Omental fat pad (tissue), 4 donors: Measurements from ENCODE around the gene TCP11. TPM values are rescaled to one million over a fixed set of nuclear protein-coding genes. Genes with fewer than 3 reads are reported as not detected.

ENCODE experiments used
- ATAC-seq: fragments of 150-250 bp; one replicate; pipeline ENCODE4 v1.9.1; 2016; ENCODE audit warnings: mild to moderate bottlenecking, moderate library complexity; ENCODE audit not compliant: low FRiP score
- DNase-seq: peaks from one replicate; pipeline ENCODE4 v3.0.0-alpha.2; 2019; ENCODE audit warnings: low spot score
- total RNA-seq, 4 donors: library from RNA; depleted of rRNA; stranded (reverse); fragments of >200 nt; gene quantifications; one replicate each; pipeline ENCODE4 v1.1.0, GENCODE V29; 2016
- TF ChIP-seq, protein P1 (sequence below), 3 donors: fragments of 450-650 bp; IDR thresholded peaks; one replicate each; pipeline ENCODE4 v1.5.1; 2016 to 2017; ENCODE audit warnings: antibody characterized with exemption in 3 of 3, mild to moderate bottlenecking in 3 of 3, moderate library complexity in 2 of 3

Gene TCP11
- total RNA-seq, 4 donors from 2014 or later = not detected

DNA sequence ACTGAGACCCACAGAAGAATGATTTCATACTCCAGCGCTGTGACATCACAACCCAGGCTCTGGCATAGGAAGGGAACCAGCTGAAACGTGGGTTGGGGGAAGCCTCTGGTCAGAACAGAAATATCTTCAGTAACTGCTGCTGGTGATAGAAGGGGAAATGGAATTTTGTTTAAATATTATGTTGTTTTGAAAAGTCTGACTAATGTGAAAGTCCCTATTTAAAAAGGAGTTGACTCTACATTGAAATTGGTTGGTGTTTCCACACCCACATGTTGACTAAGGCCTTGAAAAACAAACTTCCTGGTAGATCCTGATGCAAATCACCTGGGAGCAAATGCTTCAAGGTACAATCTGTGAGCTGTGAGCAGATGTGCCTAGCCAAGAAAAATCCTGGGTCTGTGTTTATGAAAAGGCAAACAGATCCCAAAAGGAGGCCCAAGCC, 24.5 kb upstream of the TCP11 start:
- TF ChIP-seq, protein P1, sequence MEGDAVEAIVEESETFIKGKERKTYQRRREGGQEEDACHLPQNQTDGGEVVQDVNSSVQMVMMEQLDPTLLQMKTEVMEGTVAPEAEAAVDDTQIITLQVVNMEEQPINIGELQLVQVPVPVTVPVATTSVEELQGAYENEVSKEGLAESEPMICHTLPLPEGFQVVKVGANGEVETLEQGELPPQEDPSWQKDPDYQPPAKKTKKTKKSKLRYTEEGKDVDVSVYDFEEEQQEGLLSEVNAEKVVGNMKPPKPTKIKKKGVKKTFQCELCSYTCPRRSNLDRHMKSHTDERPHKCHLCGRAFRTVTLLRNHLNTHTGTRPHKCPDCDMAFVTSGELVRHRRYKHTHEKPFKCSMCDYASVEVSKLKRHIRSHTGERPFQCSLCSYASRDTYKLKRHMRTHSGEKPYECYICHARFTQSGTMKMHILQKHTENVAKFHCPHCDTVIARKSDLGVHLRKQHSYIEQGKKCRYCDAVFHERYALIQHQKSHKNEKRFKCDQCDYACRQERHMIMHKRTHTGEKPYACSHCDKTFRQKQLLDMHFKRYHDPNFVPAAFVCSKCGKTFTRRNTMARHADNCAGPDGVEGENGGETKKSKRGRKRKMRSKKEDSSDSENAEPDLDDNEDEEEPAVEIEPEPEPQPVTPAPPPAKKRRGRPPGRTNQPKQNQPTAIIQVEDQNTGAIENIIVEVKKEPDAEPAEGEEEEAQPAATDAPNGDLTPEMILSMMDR (IDR thresholded peaks at IDR 0.05) = no peak
- DNase-seq (no peak), ATAC-seq (no peak)

DNA sequence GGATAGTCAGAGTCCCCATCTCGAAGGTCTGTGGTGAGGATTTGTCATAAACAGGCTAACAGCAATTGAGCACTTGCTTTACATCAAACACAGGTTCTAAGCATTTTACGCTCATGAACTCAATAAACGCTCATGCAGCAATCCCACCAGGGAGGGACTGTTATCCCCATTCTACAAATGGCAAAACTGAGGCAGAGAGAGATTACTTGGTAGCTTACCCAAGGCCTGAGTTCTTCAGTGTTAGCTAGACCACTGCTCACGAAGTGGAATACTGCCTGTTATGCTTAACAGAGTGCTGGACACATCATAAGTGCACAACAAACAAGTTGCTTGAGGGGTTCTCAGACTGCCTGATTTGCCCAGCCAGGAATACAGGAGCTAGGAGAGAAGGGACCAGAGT, 23.7 kb upstream of the TCP11 start:
- TF ChIP-seq, protein P1 (IDR thresholded peaks at IDR 0.05) = no peak
- DNase-seq (no peak), ATAC-seq (no peak)

DNA sequence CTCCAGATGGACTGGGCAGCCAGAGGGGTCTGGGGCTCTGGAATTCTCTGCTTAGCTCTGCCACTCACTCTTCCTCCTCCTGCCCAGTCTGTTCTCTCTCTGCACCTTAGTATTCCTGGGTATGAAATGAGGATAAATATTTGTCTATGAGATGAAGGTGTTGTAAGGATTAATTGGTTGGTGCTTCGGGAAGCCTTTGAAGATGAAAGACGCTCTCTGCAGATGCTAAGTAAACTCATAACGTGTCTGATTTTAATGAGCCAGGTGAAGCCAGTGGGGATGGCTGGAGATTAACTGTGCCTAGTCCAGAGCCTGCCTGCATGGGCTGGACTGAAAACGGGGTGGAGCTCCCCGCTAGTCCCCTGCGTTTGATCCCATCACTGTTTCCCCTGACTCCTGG, 23.1 kb upstream of the TCP11 start:
- ATAC-seq (no peak), DNase-seq (no peak)
- TF ChIP-seq, protein P1 (IDR thresholded peaks at IDR 0.05) = no peak

DNA sequence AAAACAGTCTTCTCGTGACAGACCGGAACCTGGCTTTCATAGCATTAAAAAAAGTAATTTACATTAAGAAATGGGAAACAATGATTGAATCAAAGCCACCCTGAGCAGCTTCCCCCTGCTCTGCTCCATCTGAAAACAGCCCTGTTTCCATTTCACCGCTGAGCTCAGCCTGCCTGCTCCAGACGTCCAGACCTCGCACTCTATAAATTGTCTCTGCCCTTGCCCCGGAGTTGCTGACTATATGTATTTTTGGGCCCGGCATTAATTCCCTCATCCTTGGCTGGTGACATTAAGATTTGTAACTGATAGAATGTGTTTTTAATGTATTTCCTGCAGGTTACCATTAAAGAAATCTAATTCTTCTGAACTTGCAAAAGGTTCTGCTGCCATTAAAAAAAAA, 22.7 kb upstream of the TCP11 start:
- no peak for ATAC-seq
- DNase-seq = no peak
- TF ChIP-seq, protein P1 (IDR thresholded peaks at IDR 0.05) = no peak

DNA sequence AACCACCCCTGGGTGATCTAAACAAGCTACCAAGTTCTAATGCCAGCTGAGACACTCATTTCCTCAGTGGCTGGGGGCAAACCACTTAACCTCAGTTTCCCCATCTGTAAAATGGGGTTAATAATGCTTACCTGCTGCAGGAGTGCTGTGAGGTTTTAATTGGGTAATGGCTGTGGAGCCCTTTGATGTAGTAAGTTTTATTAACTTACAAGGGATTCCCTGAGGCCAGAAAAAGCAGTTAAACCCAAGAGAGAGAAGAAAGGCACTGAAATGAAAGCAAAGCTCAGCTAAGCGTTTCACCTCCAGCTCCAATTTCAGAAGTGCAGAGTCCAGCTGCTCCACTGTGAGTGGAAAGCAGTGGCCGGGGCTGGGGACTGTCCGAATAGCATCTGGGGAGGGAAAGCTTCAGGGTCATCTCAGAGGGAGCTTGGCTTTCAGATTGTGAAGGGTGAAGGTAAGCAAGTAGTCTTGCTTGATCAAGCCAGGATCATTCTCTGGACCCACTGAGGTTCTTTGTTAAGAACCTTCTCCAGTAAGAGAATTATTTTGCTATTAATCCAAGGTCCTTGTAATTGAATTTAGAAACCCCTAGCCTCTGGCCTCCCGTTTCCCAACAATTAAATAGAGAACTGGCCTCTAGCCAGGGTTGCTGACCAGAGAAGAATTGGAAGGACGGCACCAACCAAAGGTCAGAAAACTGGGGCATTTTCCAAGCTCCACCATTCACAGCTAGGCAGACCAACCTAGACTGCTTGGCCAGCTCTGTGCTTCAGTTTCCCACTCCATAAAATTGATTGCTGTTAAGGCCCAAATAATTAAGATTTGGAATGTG, 20.9 kb upstream of the TCP11 start:
- no peak for DNase-seq
- TF ChIP-seq, protein P1 (IDR thresholded peaks at IDR 0.05) = no peak
- ATAC-seq = no peak

DNA sequence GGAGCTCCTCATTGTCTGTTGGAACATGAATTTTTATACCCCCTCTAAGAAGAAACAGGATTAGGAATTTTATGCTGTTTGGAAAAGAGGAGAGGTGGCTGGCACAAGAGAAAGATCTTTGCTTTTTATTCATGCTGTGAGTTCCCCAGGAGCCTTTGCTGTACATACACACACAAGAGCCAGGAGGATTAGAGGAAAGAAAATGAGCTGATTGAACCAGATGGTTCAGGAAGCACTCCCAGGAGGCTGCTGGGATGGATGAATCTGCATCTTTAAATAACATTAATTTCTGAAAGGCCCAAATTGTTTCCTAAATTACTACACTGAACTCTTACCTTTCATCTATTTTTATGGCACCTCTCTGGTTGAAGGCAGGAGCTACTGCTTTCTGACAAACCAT, 20.1 kb upstream of the TCP11 start:
- TF ChIP-seq, protein P1 (IDR thresholded peaks at IDR 0.05) = no peak
- no peak for ATAC-seq
- DNase-seq = no peak

DNA sequence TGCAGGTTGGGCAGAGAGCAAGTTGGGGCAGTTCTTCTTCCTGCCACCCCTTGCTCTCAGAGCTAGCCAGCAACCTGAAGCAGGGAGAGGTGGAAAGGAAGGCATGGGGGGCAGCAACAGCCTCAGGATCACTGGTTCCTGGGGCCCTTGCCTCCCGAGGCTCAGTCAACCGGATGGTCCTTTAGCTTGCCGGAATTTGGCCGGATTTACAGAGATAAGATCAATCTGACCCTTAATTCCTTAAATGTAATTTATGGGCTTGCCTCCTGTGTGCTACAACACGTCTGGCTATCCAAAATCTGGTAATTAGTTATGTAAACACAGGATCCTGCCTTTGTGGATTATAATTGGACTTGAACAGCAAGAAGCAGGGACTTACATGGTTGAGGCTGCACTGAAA, 19.5 kb upstream of the TCP11 start:
- ATAC-seq (no peak), DNase-seq (no peak)
- TF ChIP-seq, protein P1 (IDR thresholded peaks at IDR 0.05) = no peak
